C4-2B (cell line): ENCODE results near the gene PITPNM3.

Experiments
- CTCF ChIP-seq: fragments of 450-650 bp; conservative IDR thresholded peaks from 2 replicates; pipeline ENCODE4 v1.5.1; 2017; ENCODE audit warnings: mild to moderate bottlenecking
- ZFX ChIP-seq: fragments of 450-650 bp; IDR thresholded peaks from 2 replicates; pipeline ENCODE4 v1.6.1; 2017

DNA sequence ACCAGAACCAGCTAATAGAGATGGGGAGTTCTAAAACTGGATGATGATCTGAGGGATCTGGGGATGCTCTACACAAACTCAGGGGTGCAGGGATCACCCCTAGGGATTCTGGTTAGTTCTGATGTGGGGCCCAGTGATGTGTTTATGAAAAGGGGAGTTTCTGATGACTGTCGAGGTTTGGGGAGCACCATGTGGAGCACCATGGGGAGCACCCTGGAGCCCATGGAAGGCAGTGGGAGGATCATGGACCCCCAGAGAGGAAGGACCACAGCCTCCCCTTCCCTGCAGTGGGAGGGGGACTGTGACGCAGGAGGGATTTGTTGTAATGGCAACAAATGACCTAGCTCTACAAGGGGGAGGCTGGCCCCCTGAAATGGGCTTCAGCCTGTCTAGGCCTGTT is 93.7 kb downstream of the PITPNM3 start:
- TF ChIP-seq CTCF, result no peak
- no peak for TF ChIP-seq ZFX
